Fibroblast of the aortic adventitia (primary cell): Measurements from ENCODE around the gene MYH9. TPM values are rescaled to one million over a fixed set of nuclear protein-coding genes. Genes with fewer than 3 reads are reported as not detected.

ENCODE experiments used
- DNase-seq: peaks from one replicate; pipeline ENCODE4 v3.0.0-alpha.2; 2010; ENCODE audit warnings: low read depth
- H3K4me3 ChIP-seq: 2 replicates; pipeline ENCODE4 v1.5.1; 2011; ENCODE audit warnings: low read depth, mild to moderate bottlenecking, control low read depth, low read length, moderate library complexity
- CTCF ChIP-seq: IDR thresholded peaks from 2 replicates; pipeline ENCODE4 v1.5.1; 2011; ENCODE audit warnings: mild to moderate bottlenecking, low read length, control low read depth, inconsistent platforms; ENCODE audit not compliant: insufficient read depth
- total RNA-seq: library from RNA; depleted of rRNA; stranded (reverse); fragments of >200 nt; gene quantifications from 2 replicates; pipeline ENCODE4 v1.2.3, GENCODE V29; 2012; ENCODE audit warnings: low replicate concordance

Gene MYH9
- total RNA-seq, 1 donor = 339 TPM

GRCh38 chr22:36284171-36284571, 103.6 kb downstream of the MYH9 start:
- no peak for TF ChIP-seq CTCF
- H3K4me3 ChIP-seq = no peak overlapping the region
- no peak for DNase-seq

- TF ChIP-seq CTCF = no peak
- DNase-seq = no peak
- no peak overlapping the region for H3K4me3 ChIP-seq
Measured at GRCh38 chr22:36282328-36282831, 105.4 kb downstream of the MYH9 start.

- DNase-seq = no peak
- H3K4me3 ChIP-seq = no peak overlapping the region
- TF ChIP-seq CTCF = no peak
Measured at GRCh38 chr22:36281781-36282327, 105.9 kb downstream of the MYH9 start.

- H3K4me3 ChIP-seq = no peak overlapping the region
- DNase-seq = no peak
- no peak for TF ChIP-seq CTCF
Measured at GRCh38 chr22:36280379-36280778, 107.4 kb downstream of the MYH9 start.

GRCh38 chr22:36279219-36279666, 108.5 kb downstream of the MYH9 start:
- no peak for DNase-seq

GRCh38 chr22:36277482-36278291, 110.1 kb downstream of the MYH9 start:
- DNase-seq = peak; percentile 69
- no peak overlapping the region for H3K4me3 ChIP-seq
- TF ChIP-seq CTCF = peak; percentile 80

More at GRCh38 chr22:36279219-36279666, 108.5 kb downstream of the MYH9 start:
- no peak overlapping the region for H3K4me3 ChIP-seq
- TF ChIP-seq CTCF = no peak
